Endothelial cell of umbilical vein (primary cell): ENCODE results near the gene SLC39A12. TPM values are rescaled to one million over a fixed set of nuclear protein-coding genes. Genes with fewer than 3 reads are reported as not detected.

Experiments
- BruUV-seq: library from RNA; stranded (reverse); fragments of 400-500 nt; replicated peaks from 2 replicates; lab custom pipeline; 2021; lab: Mats Ljungman, UMichigan
- CTCF ChIA-PET: fragments of 300-600, 350-600 bp; sonication (Branson Sonifier 250); formaldehyde crosslinking; loops from one replicate; lab custom pipeline; 2021; ENCODE audit warnings: antibody characterized with exemption, inconsistent platforms; lab: Charles Lee
- POLR2A ChIA-PET: fragments of 300-600, 350-600 bp; sonication (Branson Sonifier 250); formaldehyde crosslinking; loops from one replicate; lab custom pipeline; 2021; ENCODE audit warnings: antibody characterized with exemption, inconsistent platforms; lab: Charles Lee
- DNase-seq: peaks from one replicate; pipeline ENCODE4 v3.0.0-alpha.2; 2011; ENCODE audit warnings: low read depth, low spot score
- FAIRE-seq: peaks from 2 replicates; lab custom pipeline; 2011; peaks lifted over from hg19 to GRCh38; lab: Jason Lieb, UNC
- H2AFZ ChIP-seq: 2 replicates; pipeline ENCODE4 v1.6.0; 2012; ENCODE audit warnings: low read depth, low read length, control low read depth, inconsistent platforms
- H3K27ac ChIP-seq: 2 replicates; pipeline ENCODE4 v1.5.1; 2011; ENCODE audit warnings: low read depth, mild to moderate bottlenecking, control low read depth, low read length, moderate library complexity; ENCODE audit not compliant: insufficient read depth
- H3K27me3 ChIP-seq, 2 experiments: 2 replicates each; pipeline versions ENCODE4 v1.6.0 to v1.6.1; 2011; ENCODE audit warnings: low read length in 2 of 2, mixed read lengths in 1 of 2; ENCODE audit not compliant: control insufficient read depth in 2 of 2, insufficient read depth in 2 of 2
- H3K36me3 ChIP-seq, 2 experiments: 2 replicates in 1 of 2; 3 replicates in 1 of 2; pipeline ENCODE4 v1.5.1; 2011; ENCODE audit warnings: low read length in 2 of 2, mild to moderate bottlenecking in 1 of 2, moderate library complexity in 1 of 2; ENCODE audit not compliant: control insufficient read depth in 2 of 2, insufficient read depth in 2 of 2; ENCODE audit errors: extremely low read depth in 1 of 2
- H3K4me1 ChIP-seq: 3 replicates; pipeline ENCODE4 v1.5.1; 2011; ENCODE audit warnings: mild to moderate bottlenecking, low read length; ENCODE audit not compliant: control insufficient read depth, insufficient read depth; ENCODE audit errors: extremely low read depth
- H3K4me2 ChIP-seq: 2 replicates; pipeline ENCODE4 v1.6.1; 2011; ENCODE audit warnings: low read length, control low read depth, mixed read lengths; ENCODE audit not compliant: insufficient read depth
- H3K4me3 ChIP-seq, 3 experiments: fragments of 200-600 bp in 1 of 3; sonication (generic), shearing (Covaris generic) in 1 of 3; replicated peaks in 1 of 3; 2 replicates each; pipeline ENCODE4 v1.5.1; 2011 to 2016; ENCODE audit warnings: control low read depth in 3 of 3, low read length in 3 of 3, mild to moderate bottlenecking in 2 of 3, inconsistent platforms in 1 of 3, low read depth in 1 of 3, moderate library complexity in 1 of 3; ENCODE audit not compliant: insufficient read depth in 1 of 3
- H3K79me2 ChIP-seq: 2 replicates; pipeline ENCODE4 v1.6.0; 2012; ENCODE audit warnings: low read length, inconsistent platforms; ENCODE audit not compliant: control insufficient read depth, insufficient read depth
- H3K9ac ChIP-seq: replicated peaks from 2 replicates; pipeline ENCODE3; 2011; ENCODE audit warnings: low read length, control low read depth; ENCODE audit not compliant: insufficient read depth; ENCODE audit errors: extremely low read depth
- H3K9me1 ChIP-seq: replicated peaks from 3 replicates; pipeline ENCODE4 v1.6.0; 2011; ENCODE audit warnings: mild to moderate bottlenecking, low read length; ENCODE audit not compliant: control insufficient read depth, insufficient read depth; ENCODE audit errors: extremely low read depth
- H3K9me3 ChIP-seq: replicated peaks from 2 replicates; pipeline ENCODE4 v1.5.1; 2012; ENCODE audit warnings: low read length, inconsistent platforms; ENCODE audit not compliant: control insufficient read depth, insufficient read depth
- H4K20me1 ChIP-seq: replicated peaks from 2 replicates; pipeline ENCODE3; 2011; ENCODE audit warnings: mild to moderate bottlenecking, low read length; ENCODE audit not compliant: control insufficient read depth, insufficient read depth; ENCODE audit errors: extremely low read depth
- CTCF ChIP-seq, 2 donors: IDR thresholded peaks; 1 replicate in 1 of 2; 2 replicates in 1 of 2; pipeline ENCODE4 v1.5.1; 2011; ENCODE audit warnings: low read length in 2 of 2, mild to moderate bottlenecking in 2 of 2, moderate library complexity in 2 of 2, control low read depth in 1 of 2, inconsistent platforms in 1 of 2, low read depth in 1 of 2; ENCODE audit not compliant: insufficient read depth in 1 of 2; ENCODE audit errors: extremely low read depth in 1 of 2
- EZH2 ChIP-seq: IDR thresholded peaks from 2 replicates; pipeline ENCODE4 v1.6.1; 2012; ENCODE audit warnings: borderline replicate concordance, low read depth, mild to moderate bottlenecking, moderate library complexity, low read length, inconsistent platforms; ENCODE audit not compliant: severe bottlenecking
- FOS ChIP-seq: IDR thresholded peaks from 2 replicates; pipeline ENCODE4 v1.6.1; 2011; ENCODE audit warnings: mild to moderate bottlenecking, low read length, moderate library complexity, borderline replicate concordance; ENCODE audit not compliant: insufficient read depth
- GATA2 ChIP-seq: IDR thresholded peaks from 2 replicates; pipeline ENCODE4 v1.7.0; 2011; ENCODE audit warnings: low read depth, mild to moderate bottlenecking, moderate library complexity, mixed read lengths, low read length; ENCODE audit not compliant: insufficient read length, insufficient read depth
- JUN ChIP-seq: IDR thresholded peaks from 2 replicates; pipeline ENCODE4 v1.6.1; 2011; ENCODE audit warnings: borderline replicate concordance, low read depth; ENCODE audit not compliant: insufficient read length, insufficient read depth
- MYC ChIP-seq: IDR thresholded peaks from one replicate; pipeline ENCODE4 v1.6.1; 2011; ENCODE audit warnings: mild to moderate bottlenecking, low read depth, low read length
- POLR2A ChIP-seq: IDR thresholded peaks from 2 replicates; pipeline ENCODE4 v1.6.1; 2012; ENCODE audit warnings: low read depth, mild to moderate bottlenecking, control low read depth, low read length
- POLR2AphosphoS5 ChIP-seq: IDR thresholded peaks from 2 replicates; pipeline ENCODE4 v1.6.1; 2012; ENCODE audit warnings: low read depth, mild to moderate bottlenecking, control low read depth, low read length, moderate library complexity; ENCODE audit not compliant: insufficient read depth
- dilution Hi-C: fragments of 300-500 bp; cut with MboI; formaldehyde crosslinking; loops from one replicate; pipeline ENCODE4 v1.15.0; 2019; ENCODE audit warnings: low sequenced_read_pairs; ENCODE audit not compliant: extremely low pct_ligation_motif_present
- intact Hi-C: fragments of 100-400 bp; cut with micrococcal nuclease; formaldehyde crosslinking; loops from one replicate; pipeline ENCODE4 v1.10.0; 2022
- polyA plus RNA-seq, 4 experiments: library from polyadenylated mRNA; depleted of rRNA in 3 of 4; stranded (reverse) in 3 of 4; unstranded in 1 of 4; fragments of >200 nt; gene quantifications; 2 replicates each; pipeline versions ENCODE4 v1.2.1 to v1.2.3, GENCODE V29; 2011 to 2012; ENCODE audit warnings: missing spikeins in 1 of 4
- total RNA-seq: library from RNA; stranded (reverse); gene quantifications from 2 replicates; pipeline ENCODE4 v1.2.3, GENCODE V29; 2021
- TF ChIP-seq, protein P1 (sequence below): IDR thresholded peaks from 2 replicates; pipeline ENCODE4 v1.6.1; 2011; ENCODE audit not compliant: insufficient read depth, insufficient read length

The SLC39A12 gene
- total and polyA plus RNA-seq, 2 donors (not counting 3 experiments of a cell fraction or from before 2014, with no cell fraction given) = not detected

DNA sequence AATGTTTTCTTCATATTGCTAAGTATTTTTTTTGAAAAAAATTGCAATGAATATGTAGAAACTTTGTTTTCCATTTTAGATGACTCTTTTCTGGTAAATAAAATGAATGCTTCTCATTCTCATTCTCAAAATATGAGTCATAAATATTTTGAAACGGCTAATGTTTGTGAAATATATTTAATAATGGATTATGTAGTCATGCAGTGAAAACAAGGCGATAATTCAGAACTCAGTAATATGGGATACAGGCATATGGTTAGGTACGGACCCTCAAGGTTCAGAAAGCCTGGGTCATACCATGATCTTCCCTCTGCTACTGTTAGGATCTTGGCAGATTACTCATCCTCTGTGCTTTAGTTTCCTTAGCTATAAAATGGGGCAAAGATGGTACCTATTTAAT is 46.2 kb upstream of the SLC39A12 start:
- FAIRE-seq (no peak), DNase-seq (no peak)
- dilution Hi-C loops (no loop called here), intact Hi-C loops (no loop called here)
- no peaks in the 10 kb centered on the region for H3K9me3 ChIP-seq
- H3K27me3 ChIP-seq = peaks cover 6 to 12% of the 10 kb centered on the region in 2 experiments
- no peak overlapping the region for H3K27ac ChIP-seq
- BruUV-seq = no TSS peak
- H4K20me1 ChIP-seq = no peaks in the 10 kb centered on the region
- no peak for TF ChIP-seq EZH2
- no peak for TF ChIP-seq GATA2
- TF ChIP-seq, protein P1, sequence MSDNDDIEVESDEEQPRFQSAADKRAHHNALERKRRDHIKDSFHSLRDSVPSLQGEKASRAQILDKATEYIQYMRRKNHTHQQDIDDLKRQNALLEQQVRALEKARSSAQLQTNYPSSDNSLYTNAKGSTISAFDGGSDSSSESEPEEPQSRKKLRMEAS = no peak
- TF ChIP-seq JUN = no peak
- TF ChIP-seq POLR2A = no peak
- no peak for TF ChIP-seq POLR2AphosphoS5
- TF ChIP-seq FOS = no peak
- ChIA-PET CTCF (no interaction called here), POLR2A (no interaction called here)
- H3K36me3 ChIP-seq = no peaks in the 10 kb centered on the region
- H3K79me2 ChIP-seq = no peaks in the 10 kb centered on the region
- no peak overlapping the region for H3K4me2 ChIP-seq
- H2AFZ ChIP-seq = no peak overlapping the region
- no peak overlapping the region for H3K4me3 ChIP-seq
- H3K9me1 ChIP-seq = no peaks in the 10 kb centered on the region
- H3K9ac ChIP-seq = no peak overlapping the region
- no peaks in the 10 kb centered on the region for H3K4me1 ChIP-seq

GRCh38 chr10:17906002-17906401 is 45.7 kb upstream of the SLC39A12 start:
- H3K4me1 ChIP-seq = no peaks in the 10 kb centered on the region
- FAIRE-seq (no peak), DNase-seq (no peak)
- TF ChIP-seq GATA2 (no peak), POLR2AphosphoS5 (no peak), EZH2 (no peak), FOS (no peak), CTCF (IDR thresholded peaks at IDR 0.05; ENCODE audit: extremely low read depth in 1 of 2, insufficient read depth in 1 of 2, low read depth in 1 of 2, low read length in 2 of 2) (no peak), JUN (no peak), MYC (no peak), POLR2A (no peak)
- TF ChIP-seq, protein P1 = no peak
- ChIA-PET CTCF (no interaction called here), POLR2A (no interaction called here)
- no peaks in the 10 kb centered on the region for H3K9me3 ChIP-seq
- H4K20me1 ChIP-seq = no peaks in the 10 kb centered on the region
- H3K9me1 ChIP-seq = no peaks in the 10 kb centered on the region
- no peak overlapping the region for H2AFZ ChIP-seq
- no peak overlapping the region for H3K4me2 ChIP-seq
- no peaks in the 10 kb centered on the region for H3K36me3 ChIP-seq
- dilution Hi-C loops = no loop called here
- no peaks in the 10 kb centered on the region for H3K79me2 ChIP-seq
- no peak overlapping the region for H3K9ac ChIP-seq
- peaks cover 10 to 12% of the 10 kb centered on the region in 2 experiments for H3K27me3 ChIP-seq
- BruUV-seq = no TSS peak
- no peak overlapping the region for H3K4me3 ChIP-seq
- intact Hi-C loops = no loop called here
- H3K27ac ChIP-seq = no peak overlapping the region
